Mesendoderm (in vitro differentiated cells): ENCODE measurements around the gene CUL1.

ENCODE experiments used
- DNase-seq: peaks from one replicate; pipeline ENCODE4 v3.0.0; 2013
- H2AK5ac ChIP-seq: 2 replicates; pipeline ENCODE4 v1.6.1; 2013; ENCODE audit warnings: low read length, inconsistent platforms
- H2BK120ac ChIP-seq: 2 replicates; pipeline ENCODE4 v1.6.1; 2013; ENCODE audit warnings: low read depth, mild to moderate bottlenecking, low read length, moderate library complexity, mixed read lengths
- H2BK15ac ChIP-seq: replicated peaks from 2 replicates; pipeline ENCODE4 v1.6.1; 2013; ENCODE audit warnings: low read depth, mild to moderate bottlenecking, moderate library complexity
- H2BK5ac ChIP-seq: 2 replicates; pipeline ENCODE4 v1.6.1; 2013; ENCODE audit warnings: low read length, inconsistent platforms
- H3K18ac ChIP-seq: 2 replicates; pipeline ENCODE4 v1.6.1; 2013; ENCODE audit warnings: mild to moderate bottlenecking, low read length, mixed read lengths
- H3K23ac ChIP-seq: one replicate; pipeline ENCODE4 v1.6.1; 2013; ENCODE audit warnings: low read length
- H3K27ac ChIP-seq: 2 replicates; pipeline ENCODE4 v1.5.1; 2013; ENCODE audit warnings: low read depth, mild to moderate bottlenecking, inconsistent platforms, low read length, moderate library complexity
- H3K27me3 ChIP-seq: 2 replicates; pipeline ENCODE4 v1.6.1; 2013; ENCODE audit warnings: low read length, control low read depth, mild to moderate bottlenecking, inconsistent platforms; ENCODE audit not compliant: insufficient read depth, poor library complexity
- H3K36me3 ChIP-seq: 2 replicates; pipeline ENCODE4 v1.6.1; 2013; ENCODE audit warnings: low read length, inconsistent platforms; ENCODE audit not compliant: control insufficient read depth, insufficient read depth
- H3K4ac ChIP-seq: one replicate; pipeline ENCODE4 v1.6.1; 2013; ENCODE audit warnings: low read depth, mild to moderate bottlenecking, low read length, moderate library complexity
- H3K4me1 ChIP-seq: 2 replicates; pipeline ENCODE4 v1.6.1; 2013; ENCODE audit warnings: low read depth, low read length, inconsistent platforms; ENCODE audit not compliant: control insufficient read depth
- H3K4me2 ChIP-seq: 2 replicates; pipeline ENCODE4 v1.6.1; 2013; ENCODE audit warnings: low read length
- H3K4me3 ChIP-seq: 2 replicates; pipeline ENCODE4 v1.5.1; 2013; ENCODE audit warnings: mild to moderate bottlenecking, low read length
- H3K56ac ChIP-seq: one replicate; pipeline ENCODE4 v1.6.1; 2013; ENCODE audit warnings: low read length
- H3K79me1 ChIP-seq: 2 replicates; pipeline ENCODE4 v1.6.1; 2013; ENCODE audit warnings: low read length, inconsistent platforms
- H3K79me2 ChIP-seq: 2 replicates; pipeline ENCODE4 v1.6.1; 2013; ENCODE audit warnings: mild to moderate bottlenecking, low read length; ENCODE audit not compliant: control insufficient read depth, insufficient read depth
- H3K9ac ChIP-seq: 2 replicates; pipeline ENCODE4 v1.6.1; 2013; ENCODE audit warnings: low read length, inconsistent platforms
- H4K5ac ChIP-seq: one replicate; pipeline ENCODE4 v1.6.1; 2013; ENCODE audit warnings: low read length
- H4K8ac ChIP-seq: one replicate; pipeline ENCODE4 v1.6.1; 2013; ENCODE audit warnings: low read depth, mild to moderate bottlenecking, control low read depth, low read length, moderate library complexity
- WGBS: extraction: QIAGEN DNeasy Blood & Tissue Kit; methylation state at CpG from one replicate; pipeline ENCODE4 v1.1.7; 2013; ENCODE audit warnings: low lambda C conversion rate, missing lambda C conversion rate; ENCODE audit not compliant: insufficient coverage; ENCODE audit errors: extremely low coverage; 5-methylcytosine and 5-hydroxymethylcytosine counted together

CUL1 gene

DNA sequence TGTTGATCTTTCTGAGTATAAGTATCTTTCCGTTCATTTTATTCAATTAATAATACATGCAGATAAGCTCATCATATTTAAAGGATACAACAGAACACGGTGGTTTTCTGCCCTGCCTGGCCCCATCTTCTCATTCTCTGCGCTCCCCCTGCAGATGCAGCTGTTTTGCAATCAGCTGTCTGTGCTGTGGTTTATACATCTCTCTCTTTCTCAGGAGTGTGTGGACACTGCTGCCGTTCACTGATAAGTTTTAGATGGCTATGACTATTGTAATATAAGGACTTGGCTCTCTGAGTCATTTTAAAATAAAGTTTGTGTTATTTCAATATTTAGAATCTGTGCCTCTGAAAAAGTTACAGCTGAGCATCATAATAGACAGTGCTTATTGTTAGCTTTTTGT, 54.5 kb downstream of the CUL1 start:
- Histone ChIP-seq H2BK5ac (no peak overlapping the region), H4K5ac (no peak overlapping the region), H3K36me3 (no peaks in the 10 kb centered on the region), H3K23ac (no peak overlapping the region), H3K4me3 (no peak overlapping the region), H4K8ac (no peak overlapping the region), H2BK120ac (no peak overlapping the region), H3K18ac (no peak overlapping the region), H3K79me1 (peaks cover 5% of the 10 kb centered on the region), H3K4ac (no peak overlapping the region), H2AK5ac (no peak overlapping the region), H3K56ac (no peak overlapping the region), H3K27ac (no peak overlapping the region), H3K27me3 (no peaks in the 10 kb centered on the region), H3K4me2 (no peak overlapping the region), H3K9ac (no peak overlapping the region), H2BK15ac (no peak overlapping the region), H3K79me2 (no peaks in the 10 kb centered on the region), H3K4me1 (no peaks in the 10 kb centered on the region)
- DNase-seq = no peak
- WGBS = no CpG with 5 or more reads among the region's 4 CpGs

- H3K36me3 ChIP-seq = no peaks in the 10 kb centered on the region
Observed at GRCh38 chr7:148754912-148755311, 56.2 kb downstream of the CUL1 start.

DNA sequence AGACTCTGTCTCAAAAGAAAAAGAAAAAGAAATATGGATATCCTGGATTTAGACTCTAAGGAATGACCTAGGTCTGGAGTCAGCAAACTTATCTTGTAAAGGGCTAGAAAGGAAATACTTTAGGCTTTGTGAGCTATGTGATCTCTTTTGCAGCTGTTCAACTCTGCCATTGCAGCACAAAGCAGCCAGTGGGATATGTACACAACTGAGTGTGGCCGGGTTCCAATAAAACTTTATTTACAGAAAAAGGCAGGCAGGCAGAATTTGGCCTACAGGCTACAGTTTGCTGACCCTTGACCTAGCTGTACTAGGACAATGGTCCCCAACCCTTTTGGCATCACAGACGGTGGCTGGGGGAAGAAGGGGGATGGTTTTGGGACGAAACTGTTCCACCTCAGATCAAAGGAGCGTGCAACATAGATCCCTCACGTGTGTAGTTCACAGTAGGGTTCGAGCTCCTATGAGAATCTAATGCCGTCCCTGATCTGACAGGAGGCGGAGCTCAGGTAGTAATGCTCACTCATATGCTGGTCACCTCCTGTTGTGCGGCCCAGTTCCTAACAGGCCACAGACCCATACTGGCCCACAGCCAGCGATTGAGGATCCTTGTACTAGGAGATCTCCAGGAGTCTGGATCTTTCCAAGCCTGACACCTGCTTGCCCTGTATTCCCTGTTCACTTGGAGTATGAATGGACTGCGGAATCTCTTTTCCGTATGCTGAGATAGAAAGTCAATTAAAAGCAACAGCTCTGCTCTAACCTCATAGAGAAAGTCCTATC, 63.0 kb downstream of the CUL1 start:
- Histone ChIP-seq H3K36me3 (no peaks in the 10 kb centered on the region), H3K27me3 (no peaks in the 10 kb centered on the region), H3K56ac (no peak overlapping the region), H2BK15ac (no peak overlapping the region), H3K18ac (no peak overlapping the region), H3K4ac (no peak overlapping the region), H2BK120ac (no peak overlapping the region), H3K79me2 (no peaks in the 10 kb centered on the region), H2BK5ac (no peak overlapping the region), H2AK5ac (no peak overlapping the region), H3K9ac (no peak overlapping the region), H3K4me3 (no peak overlapping the region), H3K4me1 (no peaks in the 10 kb centered on the region), H3K4me2 (no peak overlapping the region), H3K27ac (no peak overlapping the region), H3K23ac (no peak overlapping the region), H4K5ac (no peak overlapping the region), H3K79me1 (no peaks in the 10 kb centered on the region), H4K8ac (no peak overlapping the region)
- no peak for DNase-seq
- no CpG with 5 or more reads among the region's 12 CpGs for whole genome bisulfite sequencing

More at GRCh38 chr7:148754912-148755311, 56.2 kb downstream of the CUL1 start:
- no peak overlapping the region for H4K5ac ChIP-seq
- H3K79me2 ChIP-seq = no peaks in the 10 kb centered on the region
- no peak overlapping the region for H2BK5ac ChIP-seq
- no CpG with 5 or more reads among the region's 6 CpGs for WGBS
- H3K27ac ChIP-seq = no peak overlapping the region
- H3K23ac ChIP-seq = no peak overlapping the region
- H4K8ac ChIP-seq = no peak overlapping the region
- H2AK5ac ChIP-seq = no peak overlapping the region
- no peak overlapping the region for H3K56ac ChIP-seq
- H3K18ac ChIP-seq = no peak overlapping the region
- H3K4me3 ChIP-seq = no peak overlapping the region
- no peaks in the 10 kb centered on the region for H3K27me3 ChIP-seq
- H3K4ac ChIP-seq = no peak overlapping the region
- no peak overlapping the region for H3K4me2 ChIP-seq
- H3K4me1 ChIP-seq = no peaks in the 10 kb centered on the region
- no peak overlapping the region for H2BK15ac ChIP-seq
- H3K9ac ChIP-seq = no peak overlapping the region
- no peak for DNase-seq
- no peak overlapping the region for H2BK120ac ChIP-seq
- peaks cover 4% of the 10 kb centered on the region for H3K79me1 ChIP-seq

DNA sequence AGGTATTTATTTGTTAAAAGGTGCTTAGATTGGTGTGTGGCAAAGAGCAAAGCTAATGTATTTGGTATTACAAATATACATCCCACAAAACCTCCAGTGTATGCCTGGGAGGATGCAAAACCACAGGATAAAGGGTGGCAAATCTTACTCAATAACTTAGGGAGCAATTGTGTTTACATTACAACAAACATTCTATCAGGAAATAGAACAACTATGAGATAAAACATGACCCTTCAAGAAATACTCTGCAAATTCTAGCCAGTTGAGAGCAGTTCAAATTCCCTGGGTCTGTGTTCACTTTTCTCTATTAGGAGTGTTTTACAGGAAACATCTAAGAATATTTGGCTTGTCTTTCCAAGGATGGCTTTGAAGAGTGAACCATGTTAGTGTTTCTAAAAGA, 64.9 kb downstream of the CUL1 start:
- Histone ChIP-seq H2AK5ac (no peak overlapping the region), H3K9ac (no peak overlapping the region), H3K27ac (no peak overlapping the region), H3K18ac (no peak overlapping the region), H3K79me2 (no peaks in the 10 kb centered on the region), H3K36me3 (no peaks in the 10 kb centered on the region), H3K4me1 (no peaks in the 10 kb centered on the region), H3K4me2 (no peak overlapping the region), H2BK15ac (no peak overlapping the region), H4K5ac (no peak overlapping the region), H4K8ac (no peak overlapping the region), H3K23ac (no peak overlapping the region), H3K56ac (no peak overlapping the region), H3K4ac (no peak overlapping the region), H2BK5ac (no peak overlapping the region), H3K27me3 (no peaks in the 10 kb centered on the region), H3K79me1 (no peaks in the 10 kb centered on the region), H2BK120ac (no peak overlapping the region), H3K4me3 (no peak overlapping the region)
- DNase-seq = no peak

GRCh38 chr7:148770004-148770403, 71.3 kb downstream of the CUL1 start:
- no peak overlapping the region for H3K23ac ChIP-seq
- no peaks in the 10 kb centered on the region for H3K27me3 ChIP-seq
- no peak overlapping the region for H3K4me3 ChIP-seq
- H4K5ac ChIP-seq = no peak overlapping the region
- H3K4me2 ChIP-seq = no peak overlapping the region
- peaks cover 1% of the 10 kb centered on the region for H3K36me3 ChIP-seq
- no peaks in the 10 kb centered on the region for H3K79me2 ChIP-seq
- no peak for DNase-seq
- peaks cover 2% of the 10 kb centered on the region for H3K4me1 ChIP-seq
- no peak overlapping the region for H2AK5ac ChIP-seq
- no peak overlapping the region for H2BK120ac ChIP-seq
- no peak overlapping the region for H2BK15ac ChIP-seq
- no peak overlapping the region for H3K18ac ChIP-seq
- H3K56ac ChIP-seq = no peak overlapping the region
- no peak overlapping the region for H3K4ac ChIP-seq
- no peak overlapping the region for H3K9ac ChIP-seq
- H2BK5ac ChIP-seq = no peak overlapping the region
- no peaks in the 10 kb centered on the region for H3K79me1 ChIP-seq
- H3K27ac ChIP-seq = no peak overlapping the region
- WGBS = no CpG with 5 or more reads among the region's 6 CpGs
- no peak overlapping the region for H4K8ac ChIP-seq
